OCI-LY7 (cell line): ENCODE measurements around the gene ABLIM1.

ENCODE experiments used
- EZH2phosphoT487 ChIP-seq: fragments of 200-600 bp; sonication (generic); IDR thresholded peaks from 2 replicates; pipeline ENCODE4 v1.6.1; 2018; ENCODE audit warnings: low read depth, borderline replicate concordance, mild to moderate bottlenecking, mixed run types, antibody characterized with exemption, low read length, moderate library complexity, mixed read lengths
- TF ChIP-seq, protein P1 (sequence below): fragments of 200-600 bp; sonication (generic); conservative IDR thresholded peaks from 2 replicates; pipeline ENCODE4 v1.5.1; 2014; ENCODE audit warnings: mild to moderate bottlenecking, antibody characterized with exemption, low read length, moderate library complexity, mixed read lengths

GRCh38 chr10:114629083-114629823 lies 28.8 kb downstream of the ABLIM1 start:
- TF ChIP-seq, protein P1, sequence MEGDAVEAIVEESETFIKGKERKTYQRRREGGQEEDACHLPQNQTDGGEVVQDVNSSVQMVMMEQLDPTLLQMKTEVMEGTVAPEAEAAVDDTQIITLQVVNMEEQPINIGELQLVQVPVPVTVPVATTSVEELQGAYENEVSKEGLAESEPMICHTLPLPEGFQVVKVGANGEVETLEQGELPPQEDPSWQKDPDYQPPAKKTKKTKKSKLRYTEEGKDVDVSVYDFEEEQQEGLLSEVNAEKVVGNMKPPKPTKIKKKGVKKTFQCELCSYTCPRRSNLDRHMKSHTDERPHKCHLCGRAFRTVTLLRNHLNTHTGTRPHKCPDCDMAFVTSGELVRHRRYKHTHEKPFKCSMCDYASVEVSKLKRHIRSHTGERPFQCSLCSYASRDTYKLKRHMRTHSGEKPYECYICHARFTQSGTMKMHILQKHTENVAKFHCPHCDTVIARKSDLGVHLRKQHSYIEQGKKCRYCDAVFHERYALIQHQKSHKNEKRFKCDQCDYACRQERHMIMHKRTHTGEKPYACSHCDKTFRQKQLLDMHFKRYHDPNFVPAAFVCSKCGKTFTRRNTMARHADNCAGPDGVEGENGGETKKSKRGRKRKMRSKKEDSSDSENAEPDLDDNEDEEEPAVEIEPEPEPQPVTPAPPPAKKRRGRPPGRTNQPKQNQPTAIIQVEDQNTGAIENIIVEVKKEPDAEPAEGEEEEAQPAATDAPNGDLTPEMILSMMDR: no peak
- no peak for TF ChIP-seq EZH2phosphoT487
